GM13977 (cell line): Measurements from ENCODE around the gene IL26.

Experiments
- DNase-seq: peaks from one replicate; pipeline ENCODE4 v3.0.0; 2012; ENCODE audit warnings: low spot score
- in situ Hi-C: fragments of 300-500 bp; cut with MboI; formaldehyde crosslinking; loops from one replicate; pipeline ENCODE4 v1.12.0; 2022; ENCODE audit warnings: low sequenced_read_pairs, low pct_unique_long_range_greater_than_20kb, mixed read lengths, inconsistent platforms; ENCODE audit not compliant: unreplicated experiment
- TF ChIP-seq, protein P1 (sequence below): IDR thresholded peaks from 2 replicates; pipeline ENCODE4 v1.5.1; 2012; ENCODE audit warnings: mild to moderate bottlenecking, control low read depth; ENCODE audit not compliant: insufficient read depth; ENCODE audit errors: extremely low read depth, missing control alignments

The IL26 gene

DNA sequence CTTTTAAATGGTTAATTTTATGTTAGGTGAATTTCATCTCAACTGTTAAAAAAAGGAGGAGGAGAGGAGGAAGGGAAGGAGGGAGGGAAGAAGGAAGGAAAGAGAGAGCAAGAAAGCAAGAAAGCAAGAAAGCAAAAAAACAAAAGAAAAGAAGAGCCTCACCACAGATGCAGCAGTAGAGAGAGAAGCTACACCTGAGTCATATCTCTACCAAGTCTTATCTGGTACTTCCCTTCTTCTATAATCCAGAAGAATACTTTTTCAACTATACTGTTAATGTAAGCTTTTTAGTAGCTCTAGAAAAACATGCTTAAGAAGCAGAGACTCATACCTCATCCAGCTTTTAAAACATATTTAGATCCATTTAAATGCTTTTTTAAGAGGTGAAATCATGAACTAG is 5.6 kb upstream of the IL26 start:
- TF ChIP-seq, protein P1, sequence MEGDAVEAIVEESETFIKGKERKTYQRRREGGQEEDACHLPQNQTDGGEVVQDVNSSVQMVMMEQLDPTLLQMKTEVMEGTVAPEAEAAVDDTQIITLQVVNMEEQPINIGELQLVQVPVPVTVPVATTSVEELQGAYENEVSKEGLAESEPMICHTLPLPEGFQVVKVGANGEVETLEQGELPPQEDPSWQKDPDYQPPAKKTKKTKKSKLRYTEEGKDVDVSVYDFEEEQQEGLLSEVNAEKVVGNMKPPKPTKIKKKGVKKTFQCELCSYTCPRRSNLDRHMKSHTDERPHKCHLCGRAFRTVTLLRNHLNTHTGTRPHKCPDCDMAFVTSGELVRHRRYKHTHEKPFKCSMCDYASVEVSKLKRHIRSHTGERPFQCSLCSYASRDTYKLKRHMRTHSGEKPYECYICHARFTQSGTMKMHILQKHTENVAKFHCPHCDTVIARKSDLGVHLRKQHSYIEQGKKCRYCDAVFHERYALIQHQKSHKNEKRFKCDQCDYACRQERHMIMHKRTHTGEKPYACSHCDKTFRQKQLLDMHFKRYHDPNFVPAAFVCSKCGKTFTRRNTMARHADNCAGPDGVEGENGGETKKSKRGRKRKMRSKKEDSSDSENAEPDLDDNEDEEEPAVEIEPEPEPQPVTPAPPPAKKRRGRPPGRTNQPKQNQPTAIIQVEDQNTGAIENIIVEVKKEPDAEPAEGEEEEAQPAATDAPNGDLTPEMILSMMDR: no peak
- no peak for DNase-seq
- in situ Hi-C loops: loop anchor here (10.0 to 25.0 kb wide), 2 partner anchors 84 to 456 kb away; partner anchors contain the start of gene NUP107

DNA sequence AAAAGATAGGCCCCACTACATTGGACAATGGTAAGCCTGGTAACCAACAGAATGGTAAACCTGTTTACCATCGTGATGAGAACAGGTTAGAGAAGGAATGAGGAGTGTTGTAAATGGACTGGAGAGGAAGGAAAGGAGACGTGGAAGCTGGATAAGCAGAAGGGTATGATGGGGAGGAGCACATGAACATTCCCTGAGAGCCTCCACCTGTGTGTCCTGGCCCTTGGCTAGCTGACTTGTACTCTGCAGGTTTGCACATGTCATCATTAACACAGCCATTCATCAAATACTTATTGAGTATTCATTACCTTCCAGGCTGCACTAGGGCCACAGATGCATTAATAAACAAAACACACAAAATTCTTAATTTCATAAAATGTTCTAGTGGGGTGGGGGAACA is 4.3 kb upstream of the IL26 start:
- TF ChIP-seq, protein P1: no peak
- DNase-seq: no peak
- in situ Hi-C loops: loop anchor here (10.0 to 25.0 kb wide), 2 partner anchors 85 to 457 kb away; partner anchors contain the start of gene NUP107

DNA sequence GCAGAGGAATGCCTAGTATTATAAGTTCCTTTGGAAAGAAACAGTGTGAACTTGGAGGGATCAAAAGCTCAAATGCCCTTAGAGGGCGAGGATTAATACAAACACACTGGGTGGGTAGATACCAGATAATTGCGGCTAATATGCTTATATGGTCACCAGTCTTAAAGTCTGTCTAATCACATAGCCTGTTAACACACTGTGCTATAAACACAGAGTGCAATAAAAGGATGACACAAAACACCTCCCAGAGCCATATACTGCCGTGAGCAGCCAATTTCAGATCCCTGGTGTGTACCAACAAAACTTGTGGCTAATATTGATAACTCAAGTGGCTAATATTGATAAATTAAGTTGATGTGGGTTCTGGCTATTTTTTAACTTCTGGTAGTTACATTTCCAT is 1.7 kb upstream of the IL26 start:
- in situ Hi-C loops: loop anchor here (25.0 kb wide), 1 partner anchor 460 kb away; the partner anchor contains the start of gene NUP107
- DNase-seq: no peak
- TF ChIP-seq, protein P1: no peak

DNA sequence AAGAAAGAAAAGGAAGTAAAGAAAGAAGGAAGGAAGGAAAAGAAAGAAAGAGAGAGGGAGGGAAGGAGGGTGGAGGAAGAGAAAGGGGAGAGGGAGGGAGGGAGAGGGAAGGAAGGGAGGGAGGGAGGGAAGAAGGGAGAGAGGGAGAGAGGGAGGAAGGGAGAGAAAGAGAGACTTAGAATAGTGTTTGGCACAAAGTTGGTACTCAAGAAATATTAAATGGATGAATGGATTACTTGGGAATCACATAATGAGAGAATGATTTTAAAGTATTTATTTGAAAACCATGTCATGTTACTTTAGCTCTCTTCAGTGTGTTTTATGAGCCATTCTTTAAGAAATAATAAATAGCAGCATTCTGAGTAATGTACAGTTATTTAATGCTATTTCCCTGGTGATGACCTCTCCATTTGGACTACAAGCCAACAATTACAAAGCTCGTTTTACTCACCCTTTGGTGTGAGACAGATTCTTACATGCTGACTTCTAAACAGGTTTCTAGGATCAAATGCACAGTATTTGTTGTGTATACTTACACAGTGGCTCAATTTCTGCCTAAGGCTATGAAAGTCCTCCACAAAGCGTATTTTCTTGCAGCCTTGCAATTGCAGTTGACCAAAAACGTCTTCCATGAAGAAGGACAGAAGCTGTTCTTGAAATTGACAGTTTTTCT is 861 bp downstream of the IL26 start:
- no peak for DNase-seq
- in situ Hi-C loops: loop anchor here (25.0 kb wide), 1 partner anchor 463 kb away; the partner anchor contains the start of gene NUP107
- TF ChIP-seq, protein P1: no peak

DNA sequence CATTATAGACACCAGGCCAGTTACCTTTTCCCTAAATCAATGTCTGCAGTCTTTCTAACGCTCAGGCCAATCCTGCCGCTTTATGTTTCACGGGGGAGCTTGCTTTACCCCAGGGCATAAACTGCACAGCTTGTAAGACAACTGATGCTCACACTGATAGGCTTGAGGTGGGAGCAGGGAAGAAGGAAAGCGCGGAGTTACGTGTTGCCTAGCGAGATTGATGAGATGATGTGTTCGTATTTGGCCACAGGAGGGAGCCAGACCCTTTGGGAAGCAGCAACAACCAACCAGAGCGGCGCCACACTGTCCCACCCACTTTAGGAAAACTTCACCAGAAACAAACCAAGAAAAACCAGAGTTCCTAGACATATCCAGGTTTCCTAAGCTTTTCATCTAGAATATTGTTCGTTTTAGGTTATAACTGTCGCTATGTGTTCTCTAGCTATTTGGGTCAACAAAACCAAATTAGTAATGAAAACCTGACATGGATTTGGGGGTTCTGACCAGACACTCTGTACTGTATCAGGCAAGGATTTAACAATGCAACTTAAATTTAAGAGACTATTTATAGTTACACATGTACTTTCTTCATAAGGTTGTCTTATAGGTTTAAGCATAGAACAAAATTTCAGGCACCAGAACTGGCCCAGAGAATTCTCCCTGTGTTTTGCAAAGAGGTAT is 2.4 kb downstream of the IL26 start:
- TF ChIP-seq, protein P1: peak; percentile 85
- in situ Hi-C loops: no loop called here
- peak; percentile 56 for DNase-seq

DNA sequence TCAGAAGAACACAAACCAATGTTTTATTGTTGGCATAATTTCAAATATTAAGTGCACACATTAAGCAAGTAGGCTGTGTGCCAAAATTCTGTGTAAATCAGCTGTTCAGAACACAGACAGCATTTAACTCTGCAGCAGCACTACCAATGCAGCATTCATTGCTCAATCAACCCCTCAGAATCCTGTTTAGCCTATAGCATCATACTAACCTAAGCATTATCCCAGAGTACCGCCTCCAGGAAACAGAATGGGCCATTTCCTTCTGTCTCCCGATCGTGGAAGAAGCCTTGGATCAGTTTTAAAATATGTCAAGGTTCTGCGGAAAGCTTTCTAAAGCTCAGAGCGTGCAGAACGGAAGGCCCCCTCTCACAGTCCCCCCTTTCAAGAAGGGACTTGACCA is 3.3 kb downstream of the IL26 start:
- no peak for DNase-seq
- in situ Hi-C loops: no loop called here
- TF ChIP-seq, protein P1: no peak
